Ishikawa (cell line): Measurements from ENCODE around the gene CERS3.

Experiments
- CEBPB ChIP-seq: IDR thresholded peaks from 2 replicates; pipeline ENCODE4 v1.6.1; 2012
- EP300 ChIP-seq: IDR thresholded peaks from 2 replicates; pipeline ENCODE4 v1.6.1; 2012; ENCODE audit warnings: borderline replicate concordance
- MAX ChIP-seq: IDR thresholded peaks from 2 replicates; pipeline ENCODE4 v1.6.1; 2012
- RAD21 ChIP-seq: IDR thresholded peaks from 2 replicates; pipeline ENCODE4 v1.6.1; 2012; ENCODE audit warnings: low read depth
- TAF1 ChIP-seq: IDR thresholded peaks from 2 replicates; pipeline ENCODE4 v1.6.1; 2012; ENCODE audit warnings: low read depth, mild to moderate bottlenecking
- TCF12 ChIP-seq: IDR thresholded peaks from 2 replicates; pipeline ENCODE4 v1.6.1; 2012; ENCODE audit warnings: low read depth
- TEAD4 ChIP-seq: IDR thresholded peaks from 2 replicates; pipeline ENCODE4 v1.6.1; 2012
- YY1 ChIP-seq: IDR thresholded peaks from 2 replicates; pipeline ENCODE4 v1.6.1; 2012; ENCODE audit warnings: low read depth

GRCh38 chr15:100471933-100472332 lies 56.8 kb downstream of the CERS3 start:
- TF ChIP-seq MAX, result no peak
- TF ChIP-seq RAD21, result no peak
- no peak for TF ChIP-seq EP300
- TF ChIP-seq YY1, result no peak
- TF ChIP-seq TAF1, result no peak
- no peak for TF ChIP-seq TEAD4
- TF ChIP-seq CEBPB, result no peak
- no peak for TF ChIP-seq TCF12
